Transverse colon (tissue), 4 donors: ENCODE results near the gene TRAF3. TPM values are rescaled to one million over a fixed set of nuclear protein-coding genes. Genes with fewer than 3 reads are reported as not detected.

ENCODE experiments used
- DNase-seq: peaks from one replicate; pipeline ENCODE4 v3.0.0-alpha.2; 2019
- H3K27ac ChIP-seq, 4 donors: fragments of 200-600 bp; sonication (generic); 2 replicates each; pipeline ENCODE4 v1.5.1; 2016 to 2018; ENCODE audit warnings: inconsistent platforms in 4 of 4
- H3K27me3 ChIP-seq: fragments of 200-600 bp; sonication (generic); 2 replicates; pipeline ENCODE4 v1.5.1; 2017; ENCODE audit warnings: inconsistent platforms
- H3K36me3 ChIP-seq, 4 donors: fragments of 200-600 bp; sonication (generic); 2 replicates each; pipeline ENCODE4 v1.5.1; 2017 to 2019; ENCODE audit warnings: inconsistent platforms in 4 of 4
- H3K4me1 ChIP-seq, 4 donors: fragments of 200-600 bp; sonication (generic); 2 replicates each; pipeline ENCODE4 v1.5.1; 2017 to 2020; ENCODE audit warnings: inconsistent platforms in 4 of 4
- H3K4me3 ChIP-seq, 4 donors: fragments of 200-600 bp; sonication (generic); 1 replicate in 1 of 4; 2 replicates in 3 of 4; pipeline versions ENCODE4 v1.5.1 to v1.6.1; 2017 to 2019; ENCODE audit warnings: inconsistent platforms in 4 of 4
- H3K9me3 ChIP-seq, 2 donors: fragments of 200-600 bp; sonication (generic); 2 replicates each; pipeline ENCODE4 v1.5.1; 2017 to 2019; ENCODE audit warnings: inconsistent platforms in 2 of 2
- EP300 ChIP-seq: sonication (generic); formaldehyde crosslinking; IDR thresholded peaks from one replicate; pipeline ENCODE4 v1.6.1; 2017; ENCODE audit warnings: antibody characterized with exemption, low read depth
- POLR2A ChIP-seq: fragments of 450-650 bp; IDR thresholded peaks from one replicate; pipeline ENCODE4 v1.6.1; 2016; ENCODE audit warnings: antibody characterized with exemption, mild to moderate bottlenecking, moderate library complexity
- POLR2AphosphoS5 ChIP-seq, 3 donors: sonication (generic); formaldehyde crosslinking; IDR thresholded peaks; one replicate each; pipeline ENCODE4 v1.6.1; 2016; ENCODE audit warnings: antibody characterized with exemption in 3 of 3
- WGBS, 2 donors: methylation state at CpG; one replicate each; pipeline ENCODE4 v1.1.5; 2018; ENCODE audit warnings: low coverage in 1 of 2; 5-methylcytosine and 5-hydroxymethylcytosine counted together
- in situ Hi-C, 4 donors: fragments of 200-750 bp; cut with MboI; loops; one replicate each; pipeline versions ENCODE4 v1.15.0 to v1.15.1; 2017; ENCODE audit warnings: low sequenced_read_pairs in 3 of 4, low pct_ligation_motif_present in 1 of 4, low pct_unique_long_range_greater_than_20kb in 1 of 4
- intact Hi-C: fragments of 100-400 bp; cut with DNase I; formaldehyde crosslinking; loops from one replicate; pipeline ENCODE4 v1.15.1; 2023; ENCODE audit warnings: low total_unique reads
- total RNA-seq, 4 donors: library from RNA; depleted of rRNA; stranded (reverse); fragments of >200 nt; gene quantifications; one replicate each; pipeline ENCODE4 v1.1.0, GENCODE V29; 2016
- TF ChIP-seq, protein P1 (sequence below), 5 experiments: fragments of 200-600 bp in 3 of 5; fragments of 450-650 bp in 2 of 5; sonication (generic) in 3 of 5; IDR thresholded peaks; 1 replicate in 2 of 5; 2 replicates in 3 of 5; pipeline ENCODE4 v1.5.1; 2016 to 2017; ENCODE audit warnings: antibody characterized with exemption in 5 of 5, inconsistent platforms in 3 of 5, mild to moderate bottlenecking in 2 of 5, moderate library complexity in 1 of 5

The TRAF3 gene
- total RNA-seq, 4 donors from 2014 or later, result 18.7 to 28.9 (median 25.0) TPM

DNA sequence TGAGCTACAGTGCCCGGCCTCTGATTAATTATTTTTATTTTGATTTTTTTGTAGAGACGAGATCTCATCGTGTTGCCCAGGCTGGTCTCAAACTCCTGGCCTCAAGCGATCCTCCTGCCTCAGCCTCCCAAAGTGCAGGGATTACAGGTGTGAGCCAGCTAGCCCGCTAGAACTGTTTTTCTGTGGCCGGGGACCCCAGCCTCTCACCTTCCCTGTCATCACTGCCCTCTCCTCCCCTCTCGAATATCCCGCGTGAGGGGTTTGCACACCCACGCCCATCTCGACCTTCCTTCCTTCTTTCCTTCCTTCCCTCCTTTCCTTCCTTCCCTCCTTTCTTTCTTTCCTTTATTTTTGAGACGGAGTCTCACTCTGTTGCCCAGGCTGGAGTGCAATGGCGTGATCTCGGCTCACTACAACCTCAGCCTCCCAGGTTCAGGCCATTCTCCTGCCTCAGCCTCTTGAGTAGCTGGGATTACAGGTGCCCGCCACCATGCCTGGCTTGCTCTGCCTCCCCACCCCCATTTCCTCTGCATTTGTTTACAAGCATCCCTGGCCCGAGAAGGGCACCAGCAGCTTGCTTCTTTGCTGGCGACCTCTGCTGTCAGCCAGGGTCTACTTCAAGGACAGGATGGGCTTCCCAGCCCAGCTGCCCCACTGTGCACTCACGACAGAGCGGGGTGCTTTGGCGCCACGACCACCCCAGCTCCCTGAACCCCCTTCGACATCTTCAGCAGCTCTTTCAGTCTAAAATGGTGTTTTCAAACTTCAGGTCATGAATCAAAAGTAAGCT is 4.3 kb upstream of the TRAF3 start:
- Histone ChIP-seq H3K36me3 (no peaks in the 10 kb centered on the region), H3K4me3 (no peak overlapping the region), H3K27ac (no peak overlapping the region), H3K27me3 (no peaks in the 10 kb centered on the region), H3K4me1 (peaks cover 0 to 17% (median 3%) of the 10 kb centered on the region in 4 donors), H3K9me3 (no peaks in the 10 kb centered on the region)
- intact Hi-C loops, result loop anchor here (10.0 kb wide), 1 partner anchor 142 kb away; no protein-coding TSS in a partner anchor
- TF ChIP-seq EP300 (no peak), POLR2AphosphoS5 (IDR thresholded peaks at IDR 0.05) (no peak), POLR2A (no peak)
- TF ChIP-seq, protein P1, sequence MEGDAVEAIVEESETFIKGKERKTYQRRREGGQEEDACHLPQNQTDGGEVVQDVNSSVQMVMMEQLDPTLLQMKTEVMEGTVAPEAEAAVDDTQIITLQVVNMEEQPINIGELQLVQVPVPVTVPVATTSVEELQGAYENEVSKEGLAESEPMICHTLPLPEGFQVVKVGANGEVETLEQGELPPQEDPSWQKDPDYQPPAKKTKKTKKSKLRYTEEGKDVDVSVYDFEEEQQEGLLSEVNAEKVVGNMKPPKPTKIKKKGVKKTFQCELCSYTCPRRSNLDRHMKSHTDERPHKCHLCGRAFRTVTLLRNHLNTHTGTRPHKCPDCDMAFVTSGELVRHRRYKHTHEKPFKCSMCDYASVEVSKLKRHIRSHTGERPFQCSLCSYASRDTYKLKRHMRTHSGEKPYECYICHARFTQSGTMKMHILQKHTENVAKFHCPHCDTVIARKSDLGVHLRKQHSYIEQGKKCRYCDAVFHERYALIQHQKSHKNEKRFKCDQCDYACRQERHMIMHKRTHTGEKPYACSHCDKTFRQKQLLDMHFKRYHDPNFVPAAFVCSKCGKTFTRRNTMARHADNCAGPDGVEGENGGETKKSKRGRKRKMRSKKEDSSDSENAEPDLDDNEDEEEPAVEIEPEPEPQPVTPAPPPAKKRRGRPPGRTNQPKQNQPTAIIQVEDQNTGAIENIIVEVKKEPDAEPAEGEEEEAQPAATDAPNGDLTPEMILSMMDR (IDR thresholded peaks at IDR 0.05), result no peak
- in situ Hi-C loops, result loop anchor here in 2 of 4 donors (25.0 kb wide), 1 partner anchor 139 kb away; the partner anchor contains the start of gene AMN (in 2 of the 2)
- no peak for DNase-seq
- 79 to 86% methylated on average over 9 to 22 of the region's 22 CpGs for WGBS, 2 donors

DNA sequence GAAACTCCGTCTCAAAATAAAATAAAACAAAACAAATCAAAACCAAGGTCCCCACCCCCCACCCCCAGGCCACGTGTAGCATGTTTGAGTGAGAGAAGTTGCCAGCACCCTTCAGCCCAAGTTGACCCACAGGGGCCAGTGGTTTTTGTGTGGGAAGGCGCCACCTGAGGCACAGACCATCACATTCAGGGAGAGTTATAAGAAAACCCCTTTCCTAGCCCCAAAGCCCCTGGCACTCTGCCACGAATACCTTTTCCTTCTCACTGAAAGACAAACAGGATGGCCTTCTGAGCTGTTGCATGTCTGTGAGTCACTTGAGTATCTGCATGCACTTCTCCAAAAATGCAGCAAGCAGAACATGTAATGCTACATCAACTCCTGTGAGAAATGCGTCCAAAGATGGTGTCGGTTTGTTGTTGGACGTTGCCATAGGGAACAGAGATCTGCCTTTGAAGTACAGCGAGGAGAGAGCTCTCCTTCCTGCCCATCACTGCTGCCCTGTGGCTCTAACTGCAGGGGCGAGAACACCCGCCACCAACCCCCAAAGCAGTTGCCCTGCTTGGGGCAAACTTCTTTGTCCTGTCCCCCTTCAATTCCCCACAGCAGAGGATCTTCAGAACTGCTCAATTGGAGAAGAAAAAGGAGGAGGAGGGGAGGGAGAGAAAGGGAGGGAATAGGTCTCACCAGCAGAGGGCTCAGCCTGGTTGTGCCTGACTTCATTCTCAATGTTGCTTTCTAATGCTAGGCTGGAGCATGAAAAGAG is 2.7 kb upstream of the TRAF3 start:
- no peak for TF ChIP-seq POLR2AphosphoS5 (IDR thresholded peaks at IDR 0.05)
- TF ChIP-seq, protein P1 (IDR thresholded peaks at IDR 0.05), result peak; percentile 70 to 87 (median 71)
- WGBS, 2 donors, result 37 to 38% methylated on average over 2 to 10 of the region's 10 CpGs
- no peaks in the 10 kb centered on the region for H3K9me3 ChIP-seq
- H3K27me3 ChIP-seq, result no peaks in the 10 kb centered on the region
- intact Hi-C loops, result loop anchor here (10.0 kb wide), 1 partner anchor 140 kb away; no protein-coding TSS in a partner anchor
- peaks cover 0 to 30% (median 12%) of the 10 kb centered on the region in 4 donors for H3K4me1 ChIP-seq
- H3K4me3 ChIP-seq, result no peak overlapping the region
- peak overlapping the region; percentile 2 to 86 (median 68) for H3K27ac ChIP-seq
- DNase-seq, result peak; percentile 64
- in situ Hi-C loops, result loop anchor here in 2 of 4 donors (25.0 kb wide), 1 partner anchor 138 kb away; the partner anchor contains the start of gene AMN (in 2 of the 2)
- H3K36me3 ChIP-seq, result no peaks in the 10 kb centered on the region

GRCh38 chr14:102775855-102776760 is 1.1 kb upstream of the TRAF3 start:
- Histone ChIP-seq H3K9me3 (no peaks in the 10 kb centered on the region), H3K4me3 (peak overlapping the region in 1 of 4 donors; percentile 27), H3K36me3 (no peaks in the 10 kb centered on the region), H3K27ac (peak overlapping the region; percentile 83 to 86 (median 85)), H3K4me1 (peaks cover 0 to 38% (median 13%) of the 10 kb centered on the region in 4 donors), H3K27me3 (no peaks in the 10 kb centered on the region)
- intact Hi-C loops, result loop anchor here (10.0 kb wide), 1 partner anchor 139 kb away; no protein-coding TSS in a partner anchor
- in situ Hi-C loops, result no loop called here
- TF ChIP-seq POLR2AphosphoS5 (IDR thresholded peaks at IDR 0.05), result peak in 2 of 3 donors; percentile 20 to 81
- TF ChIP-seq EP300, result no peak
- peak; percentile 23 for TF ChIP-seq POLR2A
- TF ChIP-seq, protein P1 (IDR thresholded peaks at IDR 0.05), result no peak
- DNase-seq, result peak; percentile 70
- WGBS, 2 donors, result 82% methylated on average over 22 of the region's 22 CpGs; no CpG with 5 or more reads in 1 of the 2 donors
